ENCODE measurements around the gene MMP8.

The MMP8 gene, protein sequence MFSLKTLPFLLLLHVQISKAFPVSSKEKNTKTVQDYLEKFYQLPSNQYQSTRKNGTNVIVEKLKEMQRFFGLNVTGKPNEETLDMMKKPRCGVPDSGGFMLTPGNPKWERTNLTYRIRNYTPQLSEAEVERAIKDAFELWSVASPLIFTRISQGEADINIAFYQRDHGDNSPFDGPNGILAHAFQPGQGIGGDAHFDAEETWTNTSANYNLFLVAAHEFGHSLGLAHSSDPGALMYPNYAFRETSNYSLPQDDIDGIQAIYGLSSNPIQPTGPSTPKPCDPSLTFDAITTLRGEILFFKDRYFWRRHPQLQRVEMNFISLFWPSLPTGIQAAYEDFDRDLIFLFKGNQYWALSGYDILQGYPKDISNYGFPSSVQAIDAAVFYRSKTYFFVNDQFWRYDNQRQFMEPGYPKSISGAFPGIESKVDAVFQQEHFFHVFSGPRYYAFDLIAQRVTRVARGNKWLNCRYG

DNA sequence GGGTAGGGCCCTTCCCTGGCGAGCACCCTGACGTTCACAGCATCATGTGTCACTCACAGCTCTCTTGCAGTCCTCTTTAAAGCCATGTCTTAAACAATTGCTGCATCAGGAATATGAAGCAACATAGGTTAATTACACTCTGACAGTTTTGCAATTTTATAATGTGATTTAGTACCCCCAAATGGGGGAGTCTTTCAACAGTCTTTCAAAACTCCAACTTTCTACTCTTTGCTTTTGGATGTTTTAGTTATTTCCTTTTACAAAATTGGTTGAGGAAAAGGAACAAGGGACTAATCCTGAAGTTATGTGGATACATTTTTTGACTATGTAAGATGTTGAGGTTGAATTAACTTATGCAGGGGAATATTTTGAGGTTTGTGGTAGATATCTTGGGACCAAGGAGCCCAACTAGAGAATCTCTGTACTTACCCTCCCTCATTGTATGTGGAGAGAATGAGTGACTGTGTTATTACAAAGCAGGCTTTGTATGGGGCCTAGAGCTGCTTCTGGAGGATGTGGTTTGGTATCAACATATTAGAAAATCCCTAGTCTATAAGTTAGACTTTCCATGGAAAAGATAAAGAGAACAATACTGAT lies at the start of gene MMP8:
Gene MMP8 (minus strand): TSS at position 51 of the 597 bp plus-strand sequence. CDS start 99 bp downstream, outside the sequence.
- no peak within 1 kb of the TSS for H3K4me3 ChIP-seq (ENCODE audit: low read length, poor library complexity, severe bottlenecking)
- H3K9ac ChIP-seq (ENCODE audit: low read depth, low read length, poor library complexity, severe bottlenecking), result no peak within 1 kb of the TSS
- no peaks in the 10 kb centered on the region for H3K79me2 ChIP-seq (ENCODE audit: insufficient read depth, low read length)
- H3K36me3 ChIP-seq (ENCODE audit: insufficient read depth, low read length), result no peaks in the 10 kb centered on the region
- H3K4me1 ChIP-seq (ENCODE audit: insufficient read depth, low read length, poor library complexity, severe bottlenecking), result no peaks in the 10 kb centered on the region
- H3K9me3 ChIP-seq (ENCODE audit: insufficient read depth, low read depth, low read length), result no peaks in the 10 kb centered on the region
- no peaks in the 10 kb centered on the region for H3F3A ChIP-seq (ENCODE audit: low read depth)
- H3K27me3 ChIP-seq (ENCODE audit: insufficient read depth, low read length, poor library complexity, severe bottlenecking), result no peaks in the 10 kb centered on the region
- H3K4me2 ChIP-seq (ENCODE audit: low read depth, low read length, poor library complexity, severe bottlenecking), result no peak within 1 kb of the TSS
- no peaks in the 10 kb centered on the region for H3K9me2 ChIP-seq (replicated peaks; ENCODE audit: low read depth, low read length)
- H2AFZ ChIP-seq (ENCODE audit: low read length), result no peak within 1 kb of the TSS
- H4K20me1 ChIP-seq (ENCODE audit: insufficient read depth, low read length, poor library complexity, severe bottlenecking), result no peaks in the 10 kb centered on the region
- no peak for TF ChIP-seq EZH2phosphoT487 (IDR thresholded peaks at IDR 0.05; ENCODE audit: borderline replicate concordance)
- TF ChIP-seq, protein P1, sequence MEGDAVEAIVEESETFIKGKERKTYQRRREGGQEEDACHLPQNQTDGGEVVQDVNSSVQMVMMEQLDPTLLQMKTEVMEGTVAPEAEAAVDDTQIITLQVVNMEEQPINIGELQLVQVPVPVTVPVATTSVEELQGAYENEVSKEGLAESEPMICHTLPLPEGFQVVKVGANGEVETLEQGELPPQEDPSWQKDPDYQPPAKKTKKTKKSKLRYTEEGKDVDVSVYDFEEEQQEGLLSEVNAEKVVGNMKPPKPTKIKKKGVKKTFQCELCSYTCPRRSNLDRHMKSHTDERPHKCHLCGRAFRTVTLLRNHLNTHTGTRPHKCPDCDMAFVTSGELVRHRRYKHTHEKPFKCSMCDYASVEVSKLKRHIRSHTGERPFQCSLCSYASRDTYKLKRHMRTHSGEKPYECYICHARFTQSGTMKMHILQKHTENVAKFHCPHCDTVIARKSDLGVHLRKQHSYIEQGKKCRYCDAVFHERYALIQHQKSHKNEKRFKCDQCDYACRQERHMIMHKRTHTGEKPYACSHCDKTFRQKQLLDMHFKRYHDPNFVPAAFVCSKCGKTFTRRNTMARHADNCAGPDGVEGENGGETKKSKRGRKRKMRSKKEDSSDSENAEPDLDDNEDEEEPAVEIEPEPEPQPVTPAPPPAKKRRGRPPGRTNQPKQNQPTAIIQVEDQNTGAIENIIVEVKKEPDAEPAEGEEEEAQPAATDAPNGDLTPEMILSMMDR (conservative IDR thresholded peaks at IDR 0.05; ENCODE audit: low read length), result no peak

DNA sequence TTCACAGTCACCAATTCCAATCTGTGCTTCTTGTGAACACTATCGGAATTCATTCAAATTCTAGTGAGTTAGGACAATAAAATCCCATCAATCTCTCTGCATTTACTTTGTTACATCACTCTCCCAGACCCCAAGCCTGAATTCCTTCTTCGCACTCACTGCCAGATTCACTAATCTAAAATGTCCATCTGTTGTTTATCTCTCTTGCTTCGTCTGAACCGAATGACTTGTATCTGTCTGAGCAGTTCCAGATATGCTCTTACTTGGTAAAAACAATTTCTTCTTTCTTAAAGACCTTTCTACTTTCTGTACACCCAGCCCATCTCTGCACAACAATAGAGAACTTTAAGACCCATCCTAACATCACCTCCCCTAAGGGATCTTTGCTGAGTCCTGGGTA lies 48.6 kb upstream of the MMP8 start:
- Histone ChIP-seq H4K20me1 (ENCODE audit: insufficient read depth, low read length, poor library complexity, severe bottlenecking) (no peaks in the 10 kb centered on the region), H3K79me2 (ENCODE audit: insufficient read depth, low read length) (no peaks in the 10 kb centered on the region), H3K9me3 (ENCODE audit: insufficient read depth, low read depth, low read length) (no peaks in the 10 kb centered on the region), H3K4me1 (ENCODE audit: insufficient read depth, low read length, poor library complexity, severe bottlenecking) (no peaks in the 10 kb centered on the region), H3K36me3 (ENCODE audit: insufficient read depth, low read length) (no peaks in the 10 kb centered on the region), H3K4me3 (ENCODE audit: low read length, poor library complexity, severe bottlenecking) (no peak overlapping the region), H2AFZ (ENCODE audit: low read length) (no peak overlapping the region), H3K27me3 (ENCODE audit: insufficient read depth, low read length, poor library complexity, severe bottlenecking) (no peaks in the 10 kb centered on the region), H3K4me2 (ENCODE audit: low read depth, low read length, poor library complexity, severe bottlenecking) (no peak overlapping the region), H3K9ac (ENCODE audit: low read depth, low read length, poor library complexity, severe bottlenecking) (no peak overlapping the region), H3F3A (ENCODE audit: low read depth) (no peaks in the 10 kb centered on the region), H3K9me2 (replicated peaks; ENCODE audit: low read depth, low read length) (no peaks in the 10 kb centered on the region)
- TF ChIP-seq, protein P1 (conservative IDR thresholded peaks at IDR 0.05; ENCODE audit: low read length), result no peak
- no peak for TF ChIP-seq EZH2phosphoT487 (IDR thresholded peaks at IDR 0.05; ENCODE audit: borderline replicate concordance)

DNA sequence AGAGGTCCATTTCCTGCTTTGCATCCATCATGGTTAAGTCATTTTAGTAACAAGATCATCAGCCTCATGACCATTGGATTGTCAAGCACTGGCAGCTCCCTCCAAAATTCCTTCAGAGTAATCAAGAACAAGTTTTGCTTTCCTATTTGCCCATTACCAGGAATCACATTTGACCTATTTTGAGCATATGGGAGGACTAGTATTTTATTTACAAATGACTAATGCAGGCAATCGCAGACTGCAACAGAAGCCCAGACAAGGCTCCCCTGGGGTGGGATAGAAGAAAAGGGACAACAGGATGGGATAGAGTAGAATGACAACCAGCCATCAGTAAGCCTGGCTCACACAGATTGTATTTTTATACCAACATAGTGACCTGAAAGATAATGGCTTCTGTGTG lies 46.6 kb upstream of the MMP8 start:
- Histone ChIP-seq H4K20me1 (ENCODE audit: insufficient read depth, low read length, poor library complexity, severe bottlenecking) (no peaks in the 10 kb centered on the region), H3K9me2 (replicated peaks; ENCODE audit: low read depth, low read length) (no peaks in the 10 kb centered on the region), H3F3A (ENCODE audit: low read depth) (no peaks in the 10 kb centered on the region), H3K36me3 (ENCODE audit: insufficient read depth, low read length) (no peaks in the 10 kb centered on the region), H3K79me2 (ENCODE audit: insufficient read depth, low read length) (no peaks in the 10 kb centered on the region), H3K9ac (ENCODE audit: low read depth, low read length, poor library complexity, severe bottlenecking) (no peak overlapping the region), H3K4me3 (ENCODE audit: low read length, poor library complexity, severe bottlenecking) (no peak overlapping the region), H3K4me1 (ENCODE audit: insufficient read depth, low read length, poor library complexity, severe bottlenecking) (no peaks in the 10 kb centered on the region), H3K27me3 (ENCODE audit: insufficient read depth, low read length, poor library complexity, severe bottlenecking) (no peaks in the 10 kb centered on the region), H3K9me3 (ENCODE audit: insufficient read depth, low read depth, low read length) (no peaks in the 10 kb centered on the region), H2AFZ (ENCODE audit: low read length) (no peak overlapping the region), H3K4me2 (ENCODE audit: low read depth, low read length, poor library complexity, severe bottlenecking) (no peak overlapping the region)
- no peak for TF ChIP-seq EZH2phosphoT487 (IDR thresholded peaks at IDR 0.05; ENCODE audit: borderline replicate concordance)
- TF ChIP-seq, protein P1 (conservative IDR thresholded peaks at IDR 0.05; ENCODE audit: low read length), result no peak
